ENCODE results near the gene TIMP3. TPM values are rescaled to one million over a fixed set of nuclear protein-coding genes. Genes with fewer than 3 reads are reported as not detected.

TIMP3 gene
- polyA plus RNA-seq, 1 donor from 2014 or later, result 0.72 TPM

DNA sequence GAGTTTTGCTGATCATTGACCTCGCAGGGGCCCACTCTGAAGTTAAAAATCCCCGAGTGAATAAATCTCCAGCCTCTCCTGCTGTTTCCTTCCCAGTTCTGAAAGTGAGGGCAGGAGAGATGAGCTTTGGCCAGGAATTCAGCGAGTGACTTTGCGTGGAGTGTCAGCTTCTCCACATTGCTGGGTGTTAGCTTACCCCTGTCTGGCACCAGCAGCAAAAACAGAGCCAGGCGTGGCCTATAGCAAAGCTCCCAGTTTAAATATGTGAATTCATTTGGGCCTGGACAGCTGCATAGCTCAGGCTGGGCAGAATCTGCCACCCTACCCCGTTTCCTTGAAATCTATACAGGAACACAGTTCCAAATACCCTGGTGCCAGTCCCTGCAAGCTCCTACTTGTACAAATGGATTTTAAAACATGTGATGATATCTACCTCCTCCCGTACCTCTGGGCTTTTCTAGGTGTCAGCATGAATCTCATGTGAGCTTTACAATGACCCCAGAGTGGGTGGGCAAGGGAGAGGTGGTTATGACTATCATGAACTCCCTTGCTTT is 25.6 kb downstream of the TIMP3 start:
- Histone ChIP-seq H3K9me3 (ENCODE audit: low read length) (no peaks in the 10 kb centered on the region), H3K27me3 (ENCODE audit: insufficient read depth, low read depth, low read length) (no peaks in the 10 kb centered on the region)

DNA sequence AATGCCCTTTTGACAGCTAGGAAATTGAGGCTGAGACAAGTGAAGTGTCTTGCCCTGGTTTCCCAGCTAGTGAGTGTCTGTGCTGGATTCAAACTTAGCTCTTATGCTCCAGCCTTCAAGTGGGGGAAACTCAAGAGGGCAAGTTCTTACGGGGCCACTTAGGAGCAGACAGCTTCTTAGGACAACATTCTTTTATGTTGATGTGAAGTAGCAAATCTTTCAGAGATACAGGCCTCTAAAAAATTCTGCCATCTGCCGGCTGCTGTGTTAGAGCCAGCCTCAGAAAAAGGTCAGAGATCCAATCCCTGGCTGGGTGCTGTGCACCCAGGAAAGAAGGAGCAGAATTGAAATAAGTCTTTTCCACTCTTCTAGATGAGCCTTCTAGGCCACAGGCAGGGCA is 26.6 kb downstream of the TIMP3 start:
- H3K4me2 ChIP-seq (ENCODE audit: low read length), result no peak overlapping the region
- no peaks in the 10 kb centered on the region for H4K20me1 ChIP-seq (ENCODE audit: insufficient read depth)
- no peaks in the 10 kb centered on the region for H3K36me3 ChIP-seq (ENCODE audit: insufficient read depth, low read length)
- H3K9me2 ChIP-seq (ENCODE audit: insufficient read depth, low read length), result no peaks in the 10 kb centered on the region
- H3K79me2 ChIP-seq (replicated peaks; ENCODE audit: insufficient read depth, low read length), result no peaks in the 10 kb centered on the region
- no peaks in the 10 kb centered on the region for H3K27me3 ChIP-seq (ENCODE audit: insufficient read depth, low read depth, low read length)
- no peak overlapping the region for H3K4me3 ChIP-seq (ENCODE audit: low read length)
- TF ChIP-seq SMC3 (conservative IDR thresholded peaks at IDR 0.05; ENCODE audit: poor library complexity) (no peak), EP300 (conservative IDR thresholded peaks at IDR 0.05; ENCODE audit: poor library complexity, severe bottlenecking) (no peak), EZH2 (IDR thresholded peaks at IDR 0.05; ENCODE audit: borderline replicate concordance, insufficient read depth, low read length, poor library complexity, severe bottlenecking) (no peak), POLR2AphosphoS5 (IDR thresholded peaks at IDR 0.05) (no peak), RAD21 (conservative IDR thresholded peaks at IDR 0.05) (no peak), MXI1 (conservative IDR thresholded peaks at IDR 0.05; ENCODE audit: poor library complexity, severe bottlenecking) (no peak), TAF1 (IDR thresholded peaks at IDR 0.05; ENCODE audit: low read depth) (no peak)
- TF ChIP-seq, protein P1, sequence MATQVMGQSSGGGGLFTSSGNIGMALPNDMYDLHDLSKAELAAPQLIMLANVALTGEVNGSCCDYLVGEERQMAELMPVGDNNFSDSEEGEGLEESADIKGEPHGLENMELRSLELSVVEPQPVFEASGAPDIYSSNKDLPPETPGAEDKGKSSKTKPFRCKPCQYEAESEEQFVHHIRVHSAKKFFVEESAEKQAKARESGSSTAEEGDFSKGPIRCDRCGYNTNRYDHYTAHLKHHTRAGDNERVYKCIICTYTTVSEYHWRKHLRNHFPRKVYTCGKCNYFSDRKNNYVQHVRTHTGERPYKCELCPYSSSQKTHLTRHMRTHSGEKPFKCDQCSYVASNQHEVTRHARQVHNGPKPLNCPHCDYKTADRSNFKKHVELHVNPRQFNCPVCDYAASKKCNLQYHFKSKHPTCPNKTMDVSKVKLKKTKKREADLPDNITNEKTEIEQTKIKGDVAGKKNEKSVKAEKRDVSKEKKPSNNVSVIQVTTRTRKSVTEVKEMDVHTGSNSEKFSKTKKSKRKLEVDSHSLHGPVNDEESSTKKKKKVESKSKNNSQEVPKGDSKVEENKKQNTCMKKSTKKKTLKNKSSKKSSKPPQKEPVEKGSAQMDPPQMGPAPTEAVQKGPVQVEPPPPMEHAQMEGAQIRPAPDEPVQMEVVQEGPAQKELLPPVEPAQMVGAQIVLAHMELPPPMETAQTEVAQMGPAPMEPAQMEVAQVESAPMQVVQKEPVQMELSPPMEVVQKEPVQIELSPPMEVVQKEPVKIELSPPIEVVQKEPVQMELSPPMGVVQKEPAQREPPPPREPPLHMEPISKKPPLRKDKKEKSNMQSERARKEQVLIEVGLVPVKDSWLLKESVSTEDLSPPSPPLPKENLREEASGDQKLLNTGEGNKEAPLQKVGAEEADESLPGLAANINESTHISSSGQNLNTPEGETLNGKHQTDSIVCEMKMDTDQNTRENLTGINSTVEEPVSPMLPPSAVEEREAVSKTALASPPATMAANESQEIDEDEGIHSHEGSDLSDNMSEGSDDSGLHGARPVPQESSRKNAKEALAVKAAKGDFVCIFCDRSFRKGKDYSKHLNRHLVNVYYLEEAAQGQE (IDR thresholded peaks at IDR 0.05; ENCODE audit: borderline replicate concordance), result no peak
- TF ChIP-seq, protein P2, sequence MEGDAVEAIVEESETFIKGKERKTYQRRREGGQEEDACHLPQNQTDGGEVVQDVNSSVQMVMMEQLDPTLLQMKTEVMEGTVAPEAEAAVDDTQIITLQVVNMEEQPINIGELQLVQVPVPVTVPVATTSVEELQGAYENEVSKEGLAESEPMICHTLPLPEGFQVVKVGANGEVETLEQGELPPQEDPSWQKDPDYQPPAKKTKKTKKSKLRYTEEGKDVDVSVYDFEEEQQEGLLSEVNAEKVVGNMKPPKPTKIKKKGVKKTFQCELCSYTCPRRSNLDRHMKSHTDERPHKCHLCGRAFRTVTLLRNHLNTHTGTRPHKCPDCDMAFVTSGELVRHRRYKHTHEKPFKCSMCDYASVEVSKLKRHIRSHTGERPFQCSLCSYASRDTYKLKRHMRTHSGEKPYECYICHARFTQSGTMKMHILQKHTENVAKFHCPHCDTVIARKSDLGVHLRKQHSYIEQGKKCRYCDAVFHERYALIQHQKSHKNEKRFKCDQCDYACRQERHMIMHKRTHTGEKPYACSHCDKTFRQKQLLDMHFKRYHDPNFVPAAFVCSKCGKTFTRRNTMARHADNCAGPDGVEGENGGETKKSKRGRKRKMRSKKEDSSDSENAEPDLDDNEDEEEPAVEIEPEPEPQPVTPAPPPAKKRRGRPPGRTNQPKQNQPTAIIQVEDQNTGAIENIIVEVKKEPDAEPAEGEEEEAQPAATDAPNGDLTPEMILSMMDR (IDR thresholded peaks at IDR 0.05; ENCODE audit: poor library complexity, severe bottlenecking), result no peak
- no peaks in the 10 kb centered on the region for H3K9me3 ChIP-seq (ENCODE audit: low read length)
- H3K9ac ChIP-seq (ENCODE audit: low read length), result no peak overlapping the region
- H3F3A ChIP-seq (ENCODE audit: insufficient read depth, low read length, poor library complexity, severe bottlenecking), result no peaks in the 10 kb centered on the region
- H2AFZ ChIP-seq (ENCODE audit: low read depth, low read length), result no peak overlapping the region
- no peak overlapping the region for H3K27ac ChIP-seq (ENCODE audit: low read length)

More for the DNA sequence above, 25.6 kb downstream of the TIMP3 start:
- no peak overlapping the region for H3K27ac ChIP-seq (ENCODE audit: low read length)
- no peak overlapping the region for H2AFZ ChIP-seq (ENCODE audit: low read depth, low read length)
- H3K4me2 ChIP-seq (ENCODE audit: low read length), result no peak overlapping the region
- no peak for TF ChIP-seq SMC3 (conservative IDR thresholded peaks at IDR 0.05; ENCODE audit: poor library complexity)
- TF ChIP-seq EP300 (conservative IDR thresholded peaks at IDR 0.05; ENCODE audit: poor library complexity, severe bottlenecking), result no peak
- TF ChIP-seq, protein P2 (IDR thresholded peaks at IDR 0.05; ENCODE audit: poor library complexity, severe bottlenecking), result no peak
- no peak overlapping the region for H3K9ac ChIP-seq (ENCODE audit: low read length)
- no peak overlapping the region for H3K4me3 ChIP-seq (ENCODE audit: low read length)
- no peaks in the 10 kb centered on the region for H3K9me2 ChIP-seq (ENCODE audit: insufficient read depth, low read length)
- H3F3A ChIP-seq (ENCODE audit: insufficient read depth, low read length, poor library complexity, severe bottlenecking), result no peaks in the 10 kb centered on the region
- H3K36me3 ChIP-seq (ENCODE audit: insufficient read depth, low read length), result no peaks in the 10 kb centered on the region
- H3K79me2 ChIP-seq (replicated peaks; ENCODE audit: insufficient read depth, low read length), result no peaks in the 10 kb centered on the region
- no peaks in the 10 kb centered on the region for H4K20me1 ChIP-seq (ENCODE audit: insufficient read depth)
